ENCODE data around the gene LGI4. TPM values are rescaled to one million over a fixed set of nuclear protein-coding genes. Genes with fewer than 3 reads are reported as not detected.

Gene LGI4
- total RNA-seq, 1 experiment from 2014 or later: not detected

GRCh38 chr19:35124098-35125060 is 10.5 kb downstream of the LGI4 start:
- DNase-seq (ENCODE audit: low read depth): peak; percentile 86

- peak; percentile 49 for DNase-seq (ENCODE audit: low read depth)
Measured at GRCh38 chr19:35123573-35123972, 11.3 kb downstream of the LGI4 start.

- no peak for DNase-seq (ENCODE audit: low read depth)
Measured at GRCh38 chr19:35122687-35123551, 11.9 kb downstream of the LGI4 start.

- no peak for DNase-seq (ENCODE audit: low read depth)
Measured at GRCh38 chr19:35120898-35121297, 14.0 kb downstream of the LGI4 start.

GRCh38 chr19:35120492-35120891 is 14.4 kb downstream of the LGI4 start:
- peak; percentile 52 for DNase-seq (ENCODE audit: low read depth)

- DNase-seq (ENCODE audit: low read depth): no peak
Measured at GRCh38 chr19:35119578-35120155, 15.2 kb downstream of the LGI4 start.

GRCh38 chr19:35119091-35119490 is 15.8 kb downstream of the LGI4 start:
- DNase-seq (ENCODE audit: low read depth): no peak

- no peak for DNase-seq (ENCODE audit: low read depth)
Measured at GRCh38 chr19:35118268-35119020, 16.4 kb downstream of the LGI4 start.

GRCh38 chr19:35117799-35118198 is 17.1 kb downstream of the LGI4 start:
- no peak for DNase-seq (ENCODE audit: low read depth)

GRCh38 chr19:35117116-35117515 is 17.7 kb downstream of the LGI4 start:
- DNase-seq (ENCODE audit: low read depth): no peak

GRCh38 chr19:35116072-35116801 is 18.6 kb downstream of the LGI4 start:
- DNase-seq (ENCODE audit: low read depth): no peak

GRCh38 chr19:35115177-35115951 is 19.5 kb downstream of the LGI4 start, which contains the start of gene FXYD3:
FXYD3 (plus strand) TSS chr19:35115823; CDS start chr19:35119377, 3,554 bp downstream.
- no peak for DNase-seq (ENCODE audit: low read depth)

GRCh38 chr19:35114353-35115176 is 20.3 kb downstream of the LGI4 start:
- DNase-seq (ENCODE audit: low read depth): peak; percentile 20

GRCh38 chr19:35112995-35113688 is 21.7 kb downstream of the LGI4 start:
- DNase-seq (ENCODE audit: low read depth): no peak

- DNase-seq (ENCODE audit: low read depth): no peak
Measured at GRCh38 chr19:35110974-35111373, 23.9 kb downstream of the LGI4 start.

GRCh38 chr19:35109395-35110112 is 25.3 kb downstream of the LGI4 start:
- peak; percentile 15 for DNase-seq (ENCODE audit: low read depth)

GRCh38 chr19:35108730-35109129 is 26.1 kb downstream of the LGI4 start:
- no peak for DNase-seq (ENCODE audit: low read depth)

- peak; percentile 49 for DNase-seq (ENCODE audit: low read depth)
Measured at GRCh38 chr19:35107545-35107944, 27.3 kb downstream of the LGI4 start.
